Measurements from ENCODE around the gene METTL23. TPM values are rescaled to one million over a fixed set of nuclear protein-coding genes. Genes with fewer than 3 reads are reported as not detected.

Gene METTL23
- total and polyA plus RNA-seq, 7 experiments from 2014 or later: 39.6 to 152 (median 73.8) TPM

DNA sequence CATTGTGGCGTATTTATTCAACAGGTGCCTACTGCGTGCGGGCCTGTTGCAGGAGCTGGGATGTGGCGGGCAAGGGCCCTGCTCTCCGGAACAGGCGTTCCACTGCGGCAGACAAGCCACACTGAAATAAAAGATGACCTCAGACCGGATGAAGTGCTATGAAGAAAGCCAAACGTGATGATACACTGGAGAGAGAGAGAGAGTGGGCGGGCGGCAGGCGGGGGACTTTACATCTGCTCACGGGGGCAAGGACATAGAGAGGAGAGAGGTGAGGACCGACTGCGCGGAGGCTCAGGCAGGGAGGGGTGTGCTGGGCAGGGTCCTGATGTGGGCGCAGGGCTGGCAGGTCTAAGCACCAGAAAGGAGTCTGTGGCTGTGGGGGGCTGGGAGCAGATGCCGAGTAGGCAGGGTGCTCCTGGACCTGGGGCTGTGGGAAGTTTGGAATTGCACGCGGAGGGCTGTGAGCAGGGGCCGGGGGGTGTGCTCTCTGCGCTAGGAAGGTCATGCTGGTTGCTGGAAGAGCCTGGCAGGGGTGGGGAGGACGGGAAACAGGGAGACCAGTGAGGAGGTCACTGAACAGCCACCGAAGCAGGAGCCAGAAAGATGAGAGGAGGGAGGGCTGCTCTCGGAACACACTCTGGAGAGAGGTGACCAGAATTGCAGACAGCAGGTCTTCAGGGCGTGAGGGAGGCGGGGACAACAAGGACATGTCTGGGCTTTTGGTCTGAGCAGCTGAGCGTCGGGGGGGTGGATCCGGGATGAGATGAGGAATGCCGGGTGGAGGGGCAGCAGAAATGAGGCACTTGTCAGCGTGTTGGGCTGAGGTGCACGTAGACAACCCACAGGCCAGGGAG lies 25.8 kb upstream of the METTL23 start:
- H3K27me3 ChIP-seq (ENCODE audit: control insufficient read depth in 2 of 2, insufficient read depth in 2 of 2, low read length in 2 of 2): no peaks in the 10 kb centered on the region
- intact Hi-C loops (cut with micrococcal nuclease): no loop called here
- peak; percentile 52 for ATAC-seq
- H3K36me3 ChIP-seq (ENCODE audit: control insufficient read depth in 2 of 3, insufficient read depth in 3 of 3, low read length in 3 of 3): no peaks in the 10 kb centered on the region
- no peaks in the 10 kb centered on the region for H3K9me3 ChIP-seq (ENCODE audit: control insufficient read depth in 2 of 3, low read length in 3 of 3)
- no peak overlapping the region for H3K4me3 ChIP-seq (ENCODE audit: low read length)
- no peaks in the 10 kb centered on the region for H3K9me3 Mint-ChIP-seq
- no peaks in the 10 kb centered on the region for H3K36me3 Mint-ChIP-seq
- peak overlapping the region in 4 of 9 donors; percentile 21 to 48 (median 25) for H3K27ac Mint-ChIP-seq
- ChIA-PET POLR2A (no interaction called here), CTCF (no interaction called here)
- no peak for DNase-seq
- no peak overlapping the region for H3K4me3 Mint-ChIP-seq
- peaks cover 0 to 4% (median 0%) of the 10 kb centered on the region in 5 donors for H3K27me3 Mint-ChIP-seq
- peaks cover 0 to 7% (median 0%) of the 10 kb centered on the region in 7 donors for H3K4me1 Mint-ChIP-seq
- H3K27ac ChIP-seq (ENCODE audit: low read depth, low read length): no peak overlapping the region
- no peaks in the 10 kb centered on the region for H3K4me1 ChIP-seq (ENCODE audit: control insufficient read depth in 2 of 2, insufficient read depth in 2 of 2, low read length in 2 of 2)

DNA sequence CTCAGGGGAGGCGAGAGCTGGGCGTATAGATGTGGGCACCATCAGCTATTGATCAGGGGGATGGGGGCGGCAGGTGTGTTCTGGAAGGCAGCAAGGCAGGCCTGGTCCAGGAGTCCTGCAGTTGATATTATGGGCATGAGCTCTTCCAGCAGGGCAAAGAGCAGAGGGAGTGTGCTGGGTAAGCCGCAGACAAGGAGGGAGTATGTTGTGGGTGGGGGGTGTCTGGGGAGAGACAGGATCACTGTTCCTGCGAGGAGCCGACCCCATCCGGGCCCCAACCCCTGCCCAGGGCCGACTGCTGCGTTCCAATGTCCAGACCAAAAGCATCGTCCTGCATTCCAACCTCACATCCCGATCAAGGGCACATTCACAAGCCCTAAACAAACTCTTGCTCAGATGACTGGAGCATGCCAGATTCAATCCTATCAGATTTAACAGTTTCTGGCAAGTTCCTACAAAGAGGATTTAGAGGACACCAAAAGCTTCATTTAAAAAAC lies 25.1 kb upstream of the METTL23 start:
- Histone ChIP-seq H3K9me3 (ENCODE audit: control insufficient read depth in 2 of 3, low read length in 3 of 3) (no peaks in the 10 kb centered on the region), H3K4me3 (ENCODE audit: low read length) (no peak overlapping the region), H3K27ac (ENCODE audit: low read depth, low read length) (no peak overlapping the region), H3K4me1 (ENCODE audit: control insufficient read depth in 2 of 2, insufficient read depth in 2 of 2, low read length in 2 of 2) (no peaks in the 10 kb centered on the region), H3K27me3 (ENCODE audit: control insufficient read depth in 2 of 2, insufficient read depth in 2 of 2, low read length in 2 of 2) (no peaks in the 10 kb centered on the region), H3K36me3 (ENCODE audit: control insufficient read depth in 2 of 3, insufficient read depth in 3 of 3, low read length in 3 of 3) (no peaks in the 10 kb centered on the region)
- ATAC-seq (no peak), DNase-seq (no peak)
- POLR2A ChIA-PET: no interaction called here
- no peak overlapping the region for H3K27ac Mint-ChIP-seq
- H3K36me3 Mint-ChIP-seq: no peaks in the 10 kb centered on the region
- H3K4me1 Mint-ChIP-seq: peaks cover 0 to 7% (median 0%) of the 10 kb centered on the region in 7 donors
- CTCF ChIA-PET: interaction anchor here (1.5 kb wide), 1 partner anchor 24 kb away, joined by 3 read pairs; no protein-coding TSS in a partner anchor
- peaks cover 0 to 4% (median 0%) of the 10 kb centered on the region in 5 donors for H3K27me3 Mint-ChIP-seq
- intact Hi-C loops (cut with micrococcal nuclease): no loop called here
- no peaks in the 10 kb centered on the region for H3K9me3 Mint-ChIP-seq
- no peak overlapping the region for H3K4me3 Mint-ChIP-seq

DNA sequence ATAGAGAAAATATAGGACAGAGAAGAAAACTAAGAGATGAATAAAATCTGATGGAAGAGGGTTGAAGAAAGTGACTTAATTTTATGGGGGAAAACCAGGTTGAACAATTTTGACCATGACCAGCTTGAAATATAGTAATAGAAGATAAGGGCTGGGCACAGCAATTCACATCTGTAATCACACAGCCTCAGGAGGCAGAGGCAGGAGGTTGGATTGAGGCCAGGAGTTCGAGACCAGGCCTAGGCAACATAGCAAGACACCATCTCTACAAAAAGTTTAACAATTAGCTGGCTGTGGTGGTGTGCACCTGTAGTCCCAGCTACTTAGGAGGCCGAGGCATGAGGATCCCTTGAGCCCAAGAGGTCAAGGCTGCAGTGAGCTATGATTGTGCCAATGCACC lies 24.6 kb upstream of the METTL23 start:
- CTCF ChIA-PET: interaction anchor here (1.5 kb wide), 1 partner anchor 24 kb away, joined by 3 read pairs; no protein-coding TSS in a partner anchor
- no peak for ATAC-seq
- Histone ChIP-seq H3K4me1 (ENCODE audit: control insufficient read depth in 2 of 2, insufficient read depth in 2 of 2, low read length in 2 of 2) (no peaks in the 10 kb centered on the region), H3K27me3 (ENCODE audit: control insufficient read depth in 2 of 2, insufficient read depth in 2 of 2, low read length in 2 of 2) (no peaks in the 10 kb centered on the region), H3K27ac (ENCODE audit: low read depth, low read length) (no peak overlapping the region), H3K4me3 (ENCODE audit: low read length) (no peak overlapping the region), H3K9me3 (ENCODE audit: control insufficient read depth in 2 of 3, low read length in 3 of 3) (no peaks in the 10 kb centered on the region), H3K36me3 (ENCODE audit: control insufficient read depth in 2 of 3, insufficient read depth in 3 of 3, low read length in 3 of 3) (no peaks in the 10 kb centered on the region)
- Mint-ChIP-seq H3K36me3 (no peaks in the 10 kb centered on the region), H3K27me3 (peaks cover 0 to 4% (median 0%) of the 10 kb centered on the region in 5 donors), H3K4me3 (no peak overlapping the region), H3K4me1 (peaks cover 0 to 7% (median 0%) of the 10 kb centered on the region in 7 donors), H3K27ac (no peak overlapping the region), H3K9me3 (no peaks in the 10 kb centered on the region)
- intact Hi-C loops (cut with micrococcal nuclease): no loop called here
- POLR2A ChIA-PET: no interaction called here
- no peak for DNase-seq

DNA sequence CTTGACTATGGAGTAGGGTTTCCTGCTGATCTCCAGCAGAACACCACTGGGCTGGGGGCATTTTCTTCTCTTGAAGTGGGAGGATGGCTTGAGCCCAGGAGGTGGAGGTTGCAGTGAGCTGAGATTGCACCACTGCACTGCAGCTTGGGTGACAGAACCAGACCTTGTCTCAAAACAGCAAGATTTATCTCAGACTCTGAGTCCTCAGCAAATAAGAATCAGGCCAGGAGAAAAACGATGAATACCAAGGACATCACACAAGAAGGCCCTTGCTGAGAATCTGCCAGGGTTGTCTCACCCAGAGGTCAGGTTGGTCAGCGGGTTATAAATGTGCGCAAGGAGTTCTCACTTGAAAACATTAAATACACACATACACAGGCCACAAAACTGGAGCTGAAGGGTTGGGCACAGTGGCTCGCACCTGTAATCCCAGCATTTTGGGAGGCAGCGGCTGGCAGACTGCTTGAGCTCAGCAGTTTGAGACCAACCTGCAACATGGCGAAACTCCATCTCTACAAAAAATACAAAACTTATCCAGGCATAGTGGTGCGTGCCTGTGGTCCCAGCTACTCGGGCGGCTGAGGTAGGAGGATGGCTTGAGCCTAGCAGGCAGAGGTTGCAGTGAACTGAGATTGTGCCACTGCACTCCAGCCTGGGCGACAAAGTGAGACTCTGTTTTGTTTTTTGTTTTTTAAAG lies 23.6 kb upstream of the METTL23 start:
- no peak for ATAC-seq
- no peak overlapping the region for H3K4me3 ChIP-seq (ENCODE audit: low read length)
- H3K27ac ChIP-seq (ENCODE audit: low read depth, low read length): no peak overlapping the region
- POLR2A ChIA-PET: interaction anchor here (0.7 kb wide), 1 partner anchor 91 kb away, joined by 4 read pairs; no protein-coding TSS in a partner anchor
- no peaks in the 10 kb centered on the region for H3K9me3 Mint-ChIP-seq
- no peak for DNase-seq
- no peaks in the 10 kb centered on the region for H3K27me3 ChIP-seq (ENCODE audit: control insufficient read depth in 2 of 2, insufficient read depth in 2 of 2, low read length in 2 of 2)
- H3K4me1 Mint-ChIP-seq: peaks cover 0 to 5% (median 0%) of the 10 kb centered on the region in 7 donors
- H3K36me3 ChIP-seq (ENCODE audit: control insufficient read depth in 2 of 3, insufficient read depth in 3 of 3, low read length in 3 of 3): no peaks in the 10 kb centered on the region
- intact Hi-C loops (cut with micrococcal nuclease): no loop called here
- CTCF ChIA-PET: interaction anchor here (0.8 to 1.5 kb wide), 3 partner anchors 11 to 25 kb away, joined by 3 to 4 read pairs (median 4); no protein-coding TSS in a partner anchor
- H3K9me3 ChIP-seq (ENCODE audit: control insufficient read depth in 2 of 3, low read length in 3 of 3): no peaks in the 10 kb centered on the region
- H3K4me1 ChIP-seq (ENCODE audit: control insufficient read depth in 2 of 2, insufficient read depth in 2 of 2, low read length in 2 of 2): no peaks in the 10 kb centered on the region
- H3K27ac Mint-ChIP-seq: no peak overlapping the region
- peaks cover 0 to 4% (median 0%) of the 10 kb centered on the region in 5 donors for H3K27me3 Mint-ChIP-seq
- no peak overlapping the region for H3K4me3 Mint-ChIP-seq
- H3K36me3 Mint-ChIP-seq: no peaks in the 10 kb centered on the region

DNA sequence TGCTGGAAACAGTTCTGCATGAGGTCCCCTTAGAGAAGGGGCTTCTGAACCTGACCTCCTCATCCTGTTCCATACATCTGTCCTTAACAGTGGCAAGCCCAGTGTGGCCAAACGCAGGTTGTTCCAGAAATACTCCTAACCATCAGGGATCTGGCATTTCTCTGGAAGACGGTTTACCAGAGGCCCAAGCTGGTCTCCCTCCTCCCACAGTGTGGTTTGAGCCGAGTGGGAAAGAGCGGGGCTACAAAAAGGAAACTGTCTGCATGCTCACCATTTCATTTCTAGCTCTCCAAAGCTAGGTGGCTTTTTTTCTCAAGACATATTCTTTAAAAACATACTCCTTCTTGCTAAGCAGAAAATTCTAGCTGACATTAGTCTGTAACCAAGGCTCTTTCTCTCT lies 21.8 kb upstream of the METTL23 start:
- Mint-ChIP-seq H3K36me3 (no peaks in the 10 kb centered on the region), H3K4me3 (no peak overlapping the region), H3K9me3 (no peaks in the 10 kb centered on the region), H3K4me1 (peaks cover 0 to 16% (median 4%) of the 10 kb centered on the region in 7 donors), H3K27ac (no peak overlapping the region), H3K27me3 (peaks cover 0 to 10% (median 0%) of the 10 kb centered on the region in 5 donors)
- peaks cover 0 to under 1% of the 10 kb centered on the region in 2 donors for H3K4me1 ChIP-seq (ENCODE audit: control insufficient read depth in 2 of 2, insufficient read depth in 2 of 2, low read length in 2 of 2)
- CTCF ChIA-PET: no interaction called here
- no peaks in the 10 kb centered on the region for H3K9me3 ChIP-seq (ENCODE audit: control insufficient read depth in 2 of 3, low read length in 3 of 3)
- POLR2A ChIA-PET: interaction anchor here (0.6 to 1.1 kb wide), 2 partner anchors 9 to 63 kb away, joined by 3 to 4 read pairs; no protein-coding TSS in a partner anchor
- H3K27ac ChIP-seq (ENCODE audit: low read depth, low read length): no peak overlapping the region
- no peak overlapping the region for H3K4me3 ChIP-seq (ENCODE audit: low read length)
- intact Hi-C loops (cut with micrococcal nuclease): no loop called here
- DNase-seq (no peak), ATAC-seq (no peak)
- H3K27me3 ChIP-seq (ENCODE audit: control insufficient read depth in 2 of 2, insufficient read depth in 2 of 2, low read length in 2 of 2): no peaks in the 10 kb centered on the region
- H3K36me3 ChIP-seq (ENCODE audit: control insufficient read depth in 2 of 3, insufficient read depth in 3 of 3, low read length in 3 of 3): no peaks in the 10 kb centered on the region

DNA sequence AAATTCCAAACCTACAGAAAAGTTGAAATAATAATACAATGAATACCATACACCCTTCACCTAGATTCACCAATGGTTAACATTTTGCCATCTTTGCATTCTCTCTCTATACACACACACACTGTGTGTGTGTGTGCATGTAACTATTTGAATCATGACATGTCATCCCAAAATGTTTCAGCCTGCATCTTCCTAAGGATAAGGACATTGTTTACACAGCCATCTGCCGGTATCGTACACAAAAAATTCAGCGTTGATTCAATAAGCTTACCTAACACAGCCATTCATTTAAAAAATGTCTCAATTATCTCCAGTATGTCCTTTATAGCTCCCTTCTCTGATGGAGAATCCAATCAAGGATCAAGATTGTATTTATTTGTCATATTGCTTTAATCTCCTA lies 19.8 kb upstream of the METTL23 start:
- H3K9me3 ChIP-seq (ENCODE audit: control insufficient read depth in 2 of 3, low read length in 3 of 3): no peaks in the 10 kb centered on the region
- H3K4me1 Mint-ChIP-seq: peaks cover 0 to 24% (median 7%) of the 10 kb centered on the region in 7 donors
- no peak for ATAC-seq
- no peaks in the 10 kb centered on the region for H3K9me3 Mint-ChIP-seq
- ChIA-PET CTCF (interaction anchor here (0.6 kb wide), 1 partner anchor 160 kb away, joined by 5 read pairs; no protein-coding TSS in a partner anchor), POLR2A (no interaction called here)
- H3K4me1 ChIP-seq (ENCODE audit: control insufficient read depth in 2 of 2, insufficient read depth in 2 of 2, low read length in 2 of 2): peaks cover 0 to 5% of the 10 kb centered on the region in 2 donors
- no peak overlapping the region for H3K27ac ChIP-seq (ENCODE audit: low read depth, low read length)
- no peak overlapping the region for H3K27ac Mint-ChIP-seq
- DNase-seq: no peak
- no peak overlapping the region for H3K4me3 Mint-ChIP-seq
- no peaks in the 10 kb centered on the region for H3K27me3 ChIP-seq (ENCODE audit: control insufficient read depth in 2 of 2, insufficient read depth in 2 of 2, low read length in 2 of 2)
- peaks cover 0 to 13% (median 0%) of the 10 kb centered on the region in 5 donors for H3K27me3 Mint-ChIP-seq
- H3K4me3 ChIP-seq (ENCODE audit: low read length): no peak overlapping the region
- intact Hi-C loops (cut with micrococcal nuclease): no loop called here
- H3K36me3 ChIP-seq (ENCODE audit: control insufficient read depth in 2 of 3, insufficient read depth in 3 of 3, low read length in 3 of 3): no peaks in the 10 kb centered on the region
- H3K36me3 Mint-ChIP-seq: no peaks in the 10 kb centered on the region

Measured in naive thymus-derived CD4-positive, alpha-beta T cell (primary cell).